AG09319 (cell line): ENCODE measurements around the gene PARD3B.

Source experiments
- DNase-seq: peaks from one replicate; pipeline ENCODE4 v3.0.0-alpha.2; 2010; ENCODE audit warnings: low read depth; ENCODE audit errors: extremely low read depth
- TF ChIP-seq, protein P1 (sequence below): IDR thresholded peaks from 2 replicates; pipeline ENCODE4 v1.5.1; 2011; ENCODE audit warnings: low read depth, mild to moderate bottlenecking, inconsistent platforms, low read length, moderate library complexity

PARD3B gene

DNA sequence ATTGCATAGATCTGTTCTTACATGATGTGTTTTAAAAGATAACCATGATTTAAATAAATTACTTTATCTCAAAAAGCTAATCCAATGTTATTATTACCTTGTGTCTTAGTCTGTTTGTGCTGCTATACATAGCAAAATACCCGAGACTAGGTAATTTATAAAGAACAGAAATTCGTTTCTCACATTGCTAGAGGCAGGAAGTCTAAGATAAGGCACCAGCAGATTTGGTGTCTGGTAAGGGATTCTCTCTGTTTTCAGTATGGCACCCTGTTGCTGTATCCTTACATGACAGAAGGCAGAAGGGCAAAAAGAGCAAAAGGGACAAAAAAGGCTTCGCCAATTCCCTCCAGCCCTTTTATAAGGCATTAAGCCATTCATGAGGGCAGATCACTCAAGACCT lies 533.9 kb downstream of the PARD3B start:
- TF ChIP-seq, protein P1, sequence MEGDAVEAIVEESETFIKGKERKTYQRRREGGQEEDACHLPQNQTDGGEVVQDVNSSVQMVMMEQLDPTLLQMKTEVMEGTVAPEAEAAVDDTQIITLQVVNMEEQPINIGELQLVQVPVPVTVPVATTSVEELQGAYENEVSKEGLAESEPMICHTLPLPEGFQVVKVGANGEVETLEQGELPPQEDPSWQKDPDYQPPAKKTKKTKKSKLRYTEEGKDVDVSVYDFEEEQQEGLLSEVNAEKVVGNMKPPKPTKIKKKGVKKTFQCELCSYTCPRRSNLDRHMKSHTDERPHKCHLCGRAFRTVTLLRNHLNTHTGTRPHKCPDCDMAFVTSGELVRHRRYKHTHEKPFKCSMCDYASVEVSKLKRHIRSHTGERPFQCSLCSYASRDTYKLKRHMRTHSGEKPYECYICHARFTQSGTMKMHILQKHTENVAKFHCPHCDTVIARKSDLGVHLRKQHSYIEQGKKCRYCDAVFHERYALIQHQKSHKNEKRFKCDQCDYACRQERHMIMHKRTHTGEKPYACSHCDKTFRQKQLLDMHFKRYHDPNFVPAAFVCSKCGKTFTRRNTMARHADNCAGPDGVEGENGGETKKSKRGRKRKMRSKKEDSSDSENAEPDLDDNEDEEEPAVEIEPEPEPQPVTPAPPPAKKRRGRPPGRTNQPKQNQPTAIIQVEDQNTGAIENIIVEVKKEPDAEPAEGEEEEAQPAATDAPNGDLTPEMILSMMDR, result no peak

DNA sequence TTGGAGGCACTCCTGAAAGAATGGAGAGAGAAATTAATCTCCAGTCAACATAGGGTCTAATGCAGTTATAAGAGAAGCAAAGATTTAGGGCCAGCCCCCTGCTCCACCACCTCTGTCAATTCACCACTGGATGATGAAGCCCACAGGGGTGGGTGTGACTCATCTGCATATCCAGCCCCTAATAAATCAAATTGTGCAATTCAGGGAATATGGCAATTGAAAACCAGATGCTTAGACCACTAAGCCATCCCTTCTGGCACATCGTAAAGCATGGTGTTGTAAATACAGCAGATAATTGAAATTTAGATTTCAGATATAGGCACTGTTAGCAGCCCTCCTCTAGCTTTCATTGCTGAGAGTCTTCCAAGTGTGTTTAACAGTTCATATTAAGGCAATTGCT lies 541.4 kb downstream of the PARD3B start:
- TF ChIP-seq, protein P1, result no peak
- DNase-seq, result no peak

More for the DNA sequence above, 533.9 kb downstream of the PARD3B start:
- DNase-seq, result no peak

DNA sequence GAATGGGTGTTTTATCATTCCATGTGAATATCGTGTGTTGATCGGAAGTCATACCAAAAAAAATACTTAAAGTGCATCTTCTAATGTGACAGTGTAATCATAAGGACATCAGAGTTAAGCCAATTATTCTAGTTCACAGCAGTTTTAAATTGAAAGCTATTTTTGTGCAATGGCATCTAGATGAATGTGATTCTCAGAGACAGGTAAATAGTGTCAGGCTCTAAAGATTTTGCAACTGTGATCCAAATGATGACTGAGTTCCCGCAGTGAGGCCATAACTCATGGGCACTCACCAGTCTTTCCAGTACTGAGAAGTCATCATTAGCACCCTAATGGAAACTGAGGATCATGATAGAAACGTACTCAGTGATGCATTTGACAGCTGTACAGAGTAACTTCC lies 542.6 kb downstream of the PARD3B start:
- TF ChIP-seq, protein P1, result no peak
- DNase-seq, result no peak

DNA sequence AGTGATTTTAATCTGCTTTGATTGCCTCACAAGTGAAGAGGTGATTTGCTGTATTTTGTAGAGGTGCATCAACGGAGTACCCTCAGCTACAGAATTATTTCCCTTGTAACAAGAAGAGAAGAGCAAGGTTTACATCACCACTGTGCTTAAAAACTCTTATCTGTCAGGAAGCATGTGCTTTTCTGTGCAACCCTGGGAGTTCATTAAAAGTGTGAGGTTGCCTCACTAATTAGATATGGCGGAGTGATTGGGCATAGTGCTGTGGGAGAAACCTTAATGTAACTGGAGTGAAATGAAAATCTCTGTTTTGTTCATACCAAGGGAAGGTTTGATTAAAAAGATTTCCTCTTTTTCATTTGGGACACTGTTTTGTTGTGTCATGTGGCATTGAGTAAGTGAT lies 544.7 kb downstream of the PARD3B start:
- DNase-seq, result no peak
- TF ChIP-seq, protein P1, result no peak

DNA sequence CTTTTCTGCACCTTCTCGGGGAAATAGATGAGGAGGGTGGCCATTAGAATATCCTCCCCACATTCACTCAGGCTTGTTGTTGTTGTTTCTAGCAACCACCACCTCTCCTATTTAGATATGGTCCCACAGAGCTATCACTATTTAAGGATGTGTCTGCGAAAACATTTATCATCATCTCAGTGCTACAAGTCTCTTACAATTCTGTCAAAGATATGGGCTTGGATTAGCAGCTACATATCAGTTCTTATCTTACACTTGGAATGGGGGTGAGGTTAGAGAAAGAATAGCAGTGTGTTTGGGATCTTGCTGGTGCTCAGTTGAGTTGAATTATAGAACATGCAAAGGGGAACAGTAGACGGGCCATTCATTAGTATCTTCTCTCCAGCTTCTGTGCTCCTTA lies 546.1 kb downstream of the PARD3B start:
- no peak for DNase-seq
- TF ChIP-seq, protein P1, result no peak

DNA sequence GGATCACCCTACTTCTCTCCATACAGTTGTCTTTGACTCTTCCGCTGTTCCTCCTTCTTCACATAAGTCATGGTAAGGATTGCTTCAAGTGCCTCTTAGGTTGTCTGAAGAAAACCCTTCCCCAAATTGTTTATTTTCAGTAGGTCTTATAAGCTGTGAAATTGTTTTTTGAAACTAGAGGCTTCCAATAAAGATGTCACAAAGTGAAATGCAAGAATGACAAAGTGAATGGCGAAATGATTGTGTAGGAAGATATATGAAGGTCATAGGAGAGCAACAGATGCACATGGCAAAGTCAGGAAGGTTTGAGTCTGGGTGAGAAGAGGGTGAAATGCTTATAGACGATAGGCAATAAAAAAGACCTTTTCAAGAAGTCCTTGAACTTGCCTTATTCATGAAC lies 548.8 kb downstream of the PARD3B start:
- no peak for DNase-seq

DNA sequence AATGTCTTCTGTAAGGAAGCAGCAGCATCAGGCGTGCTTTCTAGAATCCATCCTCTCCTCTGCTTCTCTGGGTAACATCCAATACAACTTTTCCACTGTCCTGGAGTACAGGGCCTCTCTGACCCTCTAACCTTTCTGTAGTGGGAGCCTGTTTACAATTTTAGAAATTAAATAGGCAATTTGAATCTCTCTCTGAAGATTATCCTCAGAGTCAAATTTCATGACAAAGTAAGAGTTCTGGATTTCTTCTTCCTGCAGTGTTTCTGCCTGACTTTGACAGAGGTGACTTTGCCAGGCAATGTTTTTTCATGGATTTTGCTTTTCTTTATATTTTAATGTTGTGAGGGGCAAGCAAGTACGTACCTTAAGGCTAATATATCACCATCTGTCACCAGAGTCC lies 558.4 kb downstream of the PARD3B start:
- no peak for DNase-seq
- TF ChIP-seq, protein P1, result no peak

More for the DNA sequence above, 548.8 kb downstream of the PARD3B start:
- TF ChIP-seq, protein P1, result no peak
